GM08714 (cell line): ENCODE results near the gene FBXO21.
"Not testable (repeated sequence)": the region's sequence is repeated elsewhere in the genome, so short reads cannot be mapped to it uniquely, and the experiment has no call there.

Experiments used
- H3K4me3 ChIP-seq: fragments of 200-500 bp; sonication (Bioruptor generic); 2 replicates; pipeline ENCODE4 v1.5.1; 2014; ENCODE audit warnings: mild to moderate bottlenecking, low read length, inconsistent platforms
- ZNF274 ChIP-seq: IDR thresholded peaks from 2 replicates; pipeline ENCODE4 v1.6.1; 2012; ENCODE audit warnings: mild to moderate bottlenecking, low read depth, low read length

The FBXO21 gene

GRCh38 chr12:117190210-117190781 is at the start of gene FBXO21:
Gene FBXO21, minus strand, starts transcription at chr12:117190470. Its CDS starts 14 bp downstream, at chr12:117190456.
- peak within 1 kb of the TSS; percentile 90 for H3K4me3 ChIP-seq
- TF ChIP-seq ZNF274, result no peak

- no peak for TF ChIP-seq ZNF274
- no peak overlapping the region for H3K4me3 ChIP-seq
Observed at GRCh38 chr12:117236456-117237001, 46.3 kb upstream of the FBXO21 start.

- no peak overlapping the region for H3K4me3 ChIP-seq
- no peak for TF ChIP-seq ZNF274
Observed at GRCh38 chr12:117235261-117235660, 45.0 kb upstream of the FBXO21 start.

- TF ChIP-seq ZNF274, result no peak
- no peak overlapping the region for H3K4me3 ChIP-seq
Observed at GRCh38 chr12:117234441-117234840, 44.2 kb upstream of the FBXO21 start.

- TF ChIP-seq ZNF274, result no peak
- no peak overlapping the region for H3K4me3 ChIP-seq
Observed at GRCh38 chr12:117231750-117232149, 41.5 kb upstream of the FBXO21 start.

- no peak for TF ChIP-seq ZNF274
- H3K4me3 ChIP-seq, result no peak overlapping the region
Observed at GRCh38 chr12:117228239-117228638, 38.0 kb upstream of the FBXO21 start.

- no peak for TF ChIP-seq ZNF274
Observed at GRCh38 chr12:117227000-117227653, 36.9 kb upstream of the FBXO21 start.

GRCh38 chr12:117226505-117226904 is 36.2 kb upstream of the FBXO21 start:
- H3K4me3 ChIP-seq, result no peak overlapping the region
- TF ChIP-seq ZNF274, result no peak

More at GRCh38 chr12:117227000-117227653, 36.9 kb upstream of the FBXO21 start:
- no peak overlapping the region for H3K4me3 ChIP-seq

GRCh38 chr12:117225179-117225578 is 34.9 kb upstream of the FBXO21 start:
- TF ChIP-seq ZNF274, result no peak
- no peak overlapping the region for H3K4me3 ChIP-seq

GRCh38 chr12:117220947-117221346 is 30.7 kb upstream of the FBXO21 start:
- not testable (repeated sequence) for H3K4me3 ChIP-seq

- TF ChIP-seq ZNF274, result no peak
- no peak overlapping the region for H3K4me3 ChIP-seq
Observed at GRCh38 chr12:117218149-117218548, 27.9 kb upstream of the FBXO21 start.

- H3K4me3 ChIP-seq, result no peak overlapping the region
- no peak for TF ChIP-seq ZNF274
Observed at GRCh38 chr12:117216686-117217085, 26.4 kb upstream of the FBXO21 start.

- H3K4me3 ChIP-seq, result no peak overlapping the region
- no peak for TF ChIP-seq ZNF274
Observed at GRCh38 chr12:117214797-117215196, 24.5 kb upstream of the FBXO21 start.

GRCh38 chr12:117213295-117213808 is 23.1 kb upstream of the FBXO21 start:
- no peak overlapping the region for H3K4me3 ChIP-seq
- TF ChIP-seq ZNF274, result no peak

GRCh38 chr12:117212563-117213190 is 22.4 kb upstream of the FBXO21 start:
- H3K4me3 ChIP-seq, result no peak overlapping the region
- TF ChIP-seq ZNF274, result no peak
